Panc1 (cell line): ENCODE measurements around the gene RPS6KA1. TPM values are rescaled to one million over a fixed set of nuclear protein-coding genes. Genes with fewer than 3 reads are reported as not detected.

ENCODE experiments used
- ATAC-seq: fragments of 200-7000 bp; cut with Tn5 transposase; 2 replicates; pipeline ENCODE4 v1.9.1; 2020; ENCODE audit warnings: mild to moderate bottlenecking, moderate library complexity
- BruUV-seq: library from RNA; stranded (reverse); fragments of 400-500 nt; replicated peaks from 2 replicates; lab custom pipeline; 2021; lab: Mats Ljungman, UMichigan
- CTCF ChIA-PET: fragments of 300-600 bp; sonication (Branson Sonifier 250); formaldehyde crosslinking; loops from one replicate; lab custom pipeline; 2022; ENCODE audit warnings: antibody characterized with exemption; lab: Charles Lee
- POLR2A ChIA-PET: fragments of 300-600 bp; sonication (Branson Sonifier 250); formaldehyde crosslinking; loops from one replicate; lab custom pipeline; 2022; ENCODE audit warnings: antibody characterized with exemption; lab: Charles Lee
- DNase-seq: peaks from one replicate; pipeline ENCODE4 v3.0.0-alpha.2; 2010; ENCODE audit warnings: low read depth, low spot score
- H3K27ac ChIP-seq: 2 replicates; pipeline ENCODE4 v1.5.1; 2011; ENCODE audit warnings: mild to moderate bottlenecking, low read length, inconsistent platforms
- H3K27me3 ChIP-seq: fragments of 200-500 bp; sonication (Bioruptor generic); 2 replicates; pipeline ENCODE4 v1.6.0; 2014; ENCODE audit warnings: low read length, inconsistent platforms; ENCODE audit not compliant: control insufficient read depth, insufficient read depth
- H3K36me3 ChIP-seq: fragments of 200-500 bp; sonication (Bioruptor generic); 2 replicates; pipeline ENCODE4 v1.5.1; 2014; ENCODE audit warnings: inconsistent platforms, mild to moderate bottlenecking, low read length, moderate library complexity; ENCODE audit not compliant: control insufficient read depth, insufficient read depth
- H3K4me1 ChIP-seq: 2 replicates; pipeline ENCODE4 v1.5.1; 2011; ENCODE audit warnings: inconsistent platforms, mild to moderate bottlenecking, low read length, moderate library complexity; ENCODE audit not compliant: control insufficient read depth, insufficient read depth
- H3K4me3 ChIP-seq, 2 experiments: 2 replicates each; pipeline ENCODE4 v1.5.1; 2011 to 2012; ENCODE audit warnings: low read depth in 2 of 2, low read length in 2 of 2, mild to moderate bottlenecking in 2 of 2, inconsistent platforms in 1 of 2, moderate library complexity in 1 of 2
- H3K9me3 ChIP-seq: fragments of 200-500 bp; sonication (Bioruptor generic); 2 replicates; pipeline ENCODE4 v1.5.1; 2014; ENCODE audit warnings: low read depth, mild to moderate bottlenecking, inconsistent platforms, low read length, moderate library complexity; ENCODE audit not compliant: control insufficient read depth, insufficient read depth
- CTCF ChIP-seq: fragments of 450-650 bp; IDR thresholded peaks from 2 replicates; pipeline ENCODE4 v1.5.1; 2017; ENCODE audit warnings: mild to moderate bottlenecking
- POLR2AphosphoS5 ChIP-seq: IDR thresholded peaks from 2 replicates; pipeline ENCODE4 v1.6.1; 2012; ENCODE audit warnings: mild to moderate bottlenecking, low read depth, low read length, moderate library complexity
- SIN3A ChIP-seq: IDR thresholded peaks from 2 replicates; pipeline ENCODE4 v1.6.1; 2012; ENCODE audit warnings: low read depth, mild to moderate bottlenecking, low read length, moderate library complexity, borderline replicate concordance; ENCODE audit not compliant: insufficient read depth
- TCF7L2 ChIP-seq: IDR thresholded peaks from 2 replicates; pipeline ENCODE4 v1.6.1; 2011; ENCODE audit warnings: mild to moderate bottlenecking, low read depth, low read length, inconsistent platforms
- in situ Hi-C: cut with HindIII; loops from 2 replicates; pipeline ENCODE4 v1.10.0; 2016; ENCODE audit warnings: low sequenced_read_pairs, low pct_unique_long_range_greater_than_20kb
- intact Hi-C: fragments of 100-400 bp; cut with micrococcal nuclease; formaldehyde crosslinking; loops from one replicate; pipeline ENCODE4 v1.10.0; 2022; ENCODE audit not compliant: unreplicated experiment
- total RNA-seq: library from RNA; stranded (reverse); gene quantifications from one replicate; pipeline ENCODE4 v1.2.1, GENCODE V29; 2021; ENCODE audit not compliant: unreplicated experiment
- TF ChIP-seq, protein P1 (sequence below), 2 experiments: IDR thresholded peaks; 2 replicates each; pipeline ENCODE4 v1.6.1; 2011 to 2012; ENCODE audit warnings: low read depth in 2 of 2, control low read depth in 1 of 2, low read length in 1 of 2, mild to moderate bottlenecking in 1 of 2, moderate library complexity in 1 of 2; ENCODE audit not compliant: insufficient read depth in 1 of 2

The RPS6KA1 gene
- total RNA-seq, 1 experiment from 2014 or later: 44.0 TPM

DNA sequence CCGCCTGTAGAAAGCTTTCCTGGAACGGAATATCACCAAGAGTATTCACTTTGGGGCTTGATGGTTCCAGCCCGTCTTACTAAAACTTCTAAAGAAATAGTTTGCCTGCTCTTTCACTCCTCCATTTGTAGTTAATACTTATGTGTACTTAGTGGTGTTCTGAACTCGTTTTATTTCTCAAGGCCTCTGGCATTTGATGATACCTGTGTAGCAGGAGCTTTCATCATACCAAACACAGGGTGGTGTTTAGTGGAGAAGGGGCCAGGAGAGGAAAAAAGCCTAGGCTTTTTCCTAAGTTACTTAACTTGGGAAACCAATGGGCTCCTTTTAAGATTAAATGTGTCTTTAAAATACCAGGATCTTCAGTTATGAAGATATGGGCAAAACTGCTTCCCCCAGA, 74.3 kb downstream of the RPS6KA1 start:
- CTCF ChIA-PET: interaction anchor here (4.4 kb wide), 1 partner anchor 185 kb away, joined by 24 read pairs; the partner anchor contains the start of gene PIGV
- no peaks in the 10 kb centered on the region for H3K36me3 ChIP-seq
- intact Hi-C loops: loop anchor here (2.0 to 5.0 kb wide), 2 partner anchors 185 to 273 kb away; no protein-coding TSS in a partner anchor
- peaks cover 10% of the 10 kb centered on the region; the same call in 1 of the 2 replicates for H3K4me1 ChIP-seq
- DNase-seq: no peak
- no peak overlapping the region for H3K4me3 ChIP-seq
- no peaks in the 10 kb centered on the region for H3K9me3 ChIP-seq
- H3K27ac ChIP-seq: no peak overlapping the region; the same call in 1 of the 2 replicates
- H3K27me3 ChIP-seq: no peaks in the 10 kb centered on the region
- BruUV-seq: no TSS peak
- no peak for ATAC-seq
- POLR2A ChIA-PET: no interaction called here
- TF ChIP-seq CTCF (no peak), SIN3A (no peak), TCF7L2 (no peak), POLR2AphosphoS5 (no peak)
- TF ChIP-seq, protein P1, sequence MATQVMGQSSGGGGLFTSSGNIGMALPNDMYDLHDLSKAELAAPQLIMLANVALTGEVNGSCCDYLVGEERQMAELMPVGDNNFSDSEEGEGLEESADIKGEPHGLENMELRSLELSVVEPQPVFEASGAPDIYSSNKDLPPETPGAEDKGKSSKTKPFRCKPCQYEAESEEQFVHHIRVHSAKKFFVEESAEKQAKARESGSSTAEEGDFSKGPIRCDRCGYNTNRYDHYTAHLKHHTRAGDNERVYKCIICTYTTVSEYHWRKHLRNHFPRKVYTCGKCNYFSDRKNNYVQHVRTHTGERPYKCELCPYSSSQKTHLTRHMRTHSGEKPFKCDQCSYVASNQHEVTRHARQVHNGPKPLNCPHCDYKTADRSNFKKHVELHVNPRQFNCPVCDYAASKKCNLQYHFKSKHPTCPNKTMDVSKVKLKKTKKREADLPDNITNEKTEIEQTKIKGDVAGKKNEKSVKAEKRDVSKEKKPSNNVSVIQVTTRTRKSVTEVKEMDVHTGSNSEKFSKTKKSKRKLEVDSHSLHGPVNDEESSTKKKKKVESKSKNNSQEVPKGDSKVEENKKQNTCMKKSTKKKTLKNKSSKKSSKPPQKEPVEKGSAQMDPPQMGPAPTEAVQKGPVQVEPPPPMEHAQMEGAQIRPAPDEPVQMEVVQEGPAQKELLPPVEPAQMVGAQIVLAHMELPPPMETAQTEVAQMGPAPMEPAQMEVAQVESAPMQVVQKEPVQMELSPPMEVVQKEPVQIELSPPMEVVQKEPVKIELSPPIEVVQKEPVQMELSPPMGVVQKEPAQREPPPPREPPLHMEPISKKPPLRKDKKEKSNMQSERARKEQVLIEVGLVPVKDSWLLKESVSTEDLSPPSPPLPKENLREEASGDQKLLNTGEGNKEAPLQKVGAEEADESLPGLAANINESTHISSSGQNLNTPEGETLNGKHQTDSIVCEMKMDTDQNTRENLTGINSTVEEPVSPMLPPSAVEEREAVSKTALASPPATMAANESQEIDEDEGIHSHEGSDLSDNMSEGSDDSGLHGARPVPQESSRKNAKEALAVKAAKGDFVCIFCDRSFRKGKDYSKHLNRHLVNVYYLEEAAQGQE (IDR thresholded peaks at IDR 0.05; ENCODE audit: insufficient read depth in 1 of 2, low read depth in 2 of 2, low read length in 1 of 2): no peak
- in situ Hi-C loops: loop anchor here (5.0 kb wide), 1 partner anchor 183 kb away; the partner anchor contains the start of gene PIGV

DNA sequence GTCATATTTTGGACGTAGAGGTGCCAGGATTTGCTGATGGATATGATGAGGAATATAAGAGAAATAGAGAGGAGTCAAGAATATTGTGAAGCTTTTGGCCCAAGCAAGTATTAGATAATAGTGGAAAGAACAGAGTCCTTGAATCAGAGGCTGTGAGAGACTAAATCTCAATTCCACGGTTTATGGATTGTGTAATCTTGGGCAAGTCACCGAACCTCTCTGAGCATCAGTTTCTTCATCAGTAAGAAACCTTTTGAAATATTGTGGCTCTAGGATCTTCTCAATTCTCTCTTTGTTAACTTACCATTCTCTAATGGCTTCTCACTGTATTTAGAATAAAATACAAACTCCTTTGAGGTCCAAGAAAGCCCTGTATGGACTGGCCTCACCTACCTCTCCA, 77.6 kb downstream of the RPS6KA1 start:
- in situ Hi-C loops: no loop called here
- TF ChIP-seq, protein P1 (IDR thresholded peaks at IDR 0.05; ENCODE audit: insufficient read depth in 1 of 2, low read depth in 2 of 2, low read length in 1 of 2): no peak
- TF ChIP-seq TCF7L2 (no peak), POLR2AphosphoS5 (no peak), SIN3A (no peak), CTCF (no peak)

More for the DNA sequence above, 77.6 kb downstream of the RPS6KA1 start:
- ATAC-seq (no peak), DNase-seq (no peak)
- H3K4me3 ChIP-seq: no peak overlapping the region
- no peaks in the 10 kb centered on the region for H3K36me3 ChIP-seq
- intact Hi-C loops: no loop called here
- no peaks in the 10 kb centered on the region for H3K27me3 ChIP-seq
- no TSS peak for BruUV-seq
- no peaks in the 10 kb centered on the region for H3K9me3 ChIP-seq
- H3K4me1 ChIP-seq: peaks cover 12% of the 10 kb centered on the region; the same call in 1 of the 2 replicates
- POLR2A ChIA-PET: no interaction called here
- CTCF ChIA-PET: interaction anchor here (0.7 to 1.4 kb wide), 3 partner anchors 10 to 258 kb away, joined by 7 to 10 read pairs (median 8); no protein-coding TSS in a partner anchor
- H3K27ac ChIP-seq: no peak overlapping the region
